Liver (tissue), 9 donors: ENCODE results near the gene TMEM129. TPM values are rescaled to one million over a fixed set of nuclear protein-coding genes. Genes with fewer than 3 reads are reported as not detected.

Experiments used
- DNase-seq: peaks from one replicate; pipeline ENCODE4 v3.0.0-alpha.2; 2017; ENCODE audit warnings: low spot score
- H3K27ac ChIP-seq, 2 donors: one replicate each; pipeline ENCODE4 v1.7.0; 2013; ENCODE audit warnings: inconsistent platforms in 2 of 2, low read length in 2 of 2, control low read depth in 1 of 2, low read depth in 1 of 2, mild to moderate bottlenecking in 1 of 2
- H3K27me3 ChIP-seq, 4 donors: one replicate each; pipeline versions ENCODE4 v1.6.1 to v1.7.0; 2013; ENCODE audit warnings: low read length in 3 of 4, inconsistent platforms in 1 of 4, mild to moderate bottlenecking in 1 of 4, moderate library complexity in 1 of 4; ENCODE audit not compliant: control insufficient read depth in 4 of 4, insufficient read depth in 4 of 4
- H3K36me3 ChIP-seq, 4 donors: one replicate each; pipeline versions ENCODE4 v1.6.1 to v1.7.0; 2013; ENCODE audit warnings: low read length in 3 of 4, mild to moderate bottlenecking in 3 of 4, low read depth in 1 of 4, moderate library complexity in 1 of 4; ENCODE audit not compliant: control insufficient read depth in 4 of 4, insufficient read depth in 3 of 4
- H3K4me1 ChIP-seq, 4 donors: one replicate each; pipeline versions ENCODE4 v1.6.1 to v1.7.0; 2013; ENCODE audit warnings: low read length in 3 of 4, mild to moderate bottlenecking in 3 of 4, moderate library complexity in 1 of 4; ENCODE audit not compliant: control insufficient read depth in 4 of 4, insufficient read depth in 4 of 4
- H3K4me3 ChIP-seq, 3 donors: one replicate each; pipeline versions ENCODE4 v1.6.1 to v1.7.0; 2013; ENCODE audit warnings: low read length in 3 of 3, control low read depth in 1 of 3, low read depth in 1 of 3, mild to moderate bottlenecking in 1 of 3
- H3K9ac ChIP-seq, 2 donors: one replicate each; pipeline ENCODE4 v1.7.0; 2013; ENCODE audit warnings: low read length in 2 of 2, mild to moderate bottlenecking in 2 of 2, moderate library complexity in 2 of 2, control low read depth in 1 of 2, low read depth in 1 of 2
- H3K9me3 ChIP-seq, 4 donors: one replicate each; pipeline versions ENCODE4 v1.6.1 to v1.7.0; 2013; ENCODE audit warnings: low read length in 3 of 4; ENCODE audit not compliant: control insufficient read depth in 4 of 4
- CTCF ChIP-seq: fragments of 150-350 bp; IDR thresholded peaks from 2 replicates; pipeline ENCODE4 v1.5.1; 2017; ENCODE audit warnings: improper control_type of control experiment, low read depth, low read length; ENCODE audit not compliant: missing input control
- EGR1 ChIP-seq, 2 donors: IDR thresholded peaks; 2 replicates each; pipeline ENCODE4 v1.6.1; 2016 to 2018; ENCODE audit warnings: antibody characterized with exemption in 2 of 2, low read depth in 2 of 2
- FOXA1 ChIP-seq: IDR thresholded peaks from 2 replicates; pipeline ENCODE4 v1.6.1; 2016; ENCODE audit warnings: antibody characterized with exemption
- FOXA2 ChIP-seq: IDR thresholded peaks from 2 replicates; pipeline ENCODE4 v1.6.1; 2016; ENCODE audit warnings: antibody characterized with exemption
- JUND ChIP-seq, 2 donors: IDR thresholded peaks; 2 replicates each; pipeline ENCODE4 v1.6.1; 2016; ENCODE audit warnings: antibody characterized with exemption in 2 of 2
- MAX ChIP-seq: IDR thresholded peaks from 2 replicates; pipeline ENCODE4 v1.6.1; 2016; ENCODE audit warnings: antibody characterized with exemption
- NR2F2 ChIP-seq: IDR thresholded peaks from 2 replicates; pipeline ENCODE4 v1.6.1; 2016; ENCODE audit warnings: antibody characterized with exemption
- RXRA ChIP-seq, 2 donors: IDR thresholded peaks; 2 replicates each; pipeline ENCODE4 v1.6.1; 2017 to 2018; ENCODE audit warnings: antibody characterized with exemption in 2 of 2, mild to moderate bottlenecking in 1 of 2
- SP1 ChIP-seq: IDR thresholded peaks from 2 replicates; pipeline ENCODE4 v1.6.1; 2018; ENCODE audit warnings: antibody characterized with exemption, mild to moderate bottlenecking
- TAF1 ChIP-seq: conservative IDR thresholded peaks from 2 replicates; pipeline ENCODE4 v1.6.1; 2016; ENCODE audit warnings: antibody characterized with exemption, mild to moderate bottlenecking
- YY1 ChIP-seq: IDR thresholded peaks from 2 replicates; pipeline ENCODE4 v1.6.1; 2016; ENCODE audit warnings: antibody characterized with exemption, mild to moderate bottlenecking
- WGBS: extraction: QIAGEN DNeasy Blood & Tissue Kit; methylation state at CpG from one replicate; pipeline ENCODE4 v1.1.7; 2013; 5-methylcytosine and 5-hydroxymethylcytosine counted together
- polyA plus RNA-seq, 2 donors: library from polyadenylated mRNA; stranded (reverse) in 1 of 2; unstranded in 1 of 2; fragments of 200-250 nt in 1 of 2; fragments of >200 nt in 1 of 2; fragmentation: Nextera tagmentation in 1 of 2; extraction: Ambion mirVana in 1 of 2; gene quantifications; one replicate each; pipeline versions ENCODE4 v1.2.1 to v1.2.3, GENCODE V29; 2013 to 2015
- total RNA-seq, 2 donors: library from RNA; depleted of rRNA; stranded (reverse); fragments of >200 nt; gene quantifications; one replicate each; pipeline ENCODE4 v1.2.3, GENCODE V29; 2014
- TF ChIP-seq, protein P1 (sequence below): IDR thresholded peaks from 2 replicates; pipeline ENCODE4 v1.6.1; 2016; ENCODE audit warnings: antibody characterized with exemption
- donor health status: healthy.
- donor health status: healthy.
- donor health status: healthy.
- donor health status: healthy.
- donor health status: healthy.

The TMEM129 gene
- total and polyA plus RNA-seq, 4 donors, result 12.2 to 37.0 (median 21.8) TPM

DNA sequence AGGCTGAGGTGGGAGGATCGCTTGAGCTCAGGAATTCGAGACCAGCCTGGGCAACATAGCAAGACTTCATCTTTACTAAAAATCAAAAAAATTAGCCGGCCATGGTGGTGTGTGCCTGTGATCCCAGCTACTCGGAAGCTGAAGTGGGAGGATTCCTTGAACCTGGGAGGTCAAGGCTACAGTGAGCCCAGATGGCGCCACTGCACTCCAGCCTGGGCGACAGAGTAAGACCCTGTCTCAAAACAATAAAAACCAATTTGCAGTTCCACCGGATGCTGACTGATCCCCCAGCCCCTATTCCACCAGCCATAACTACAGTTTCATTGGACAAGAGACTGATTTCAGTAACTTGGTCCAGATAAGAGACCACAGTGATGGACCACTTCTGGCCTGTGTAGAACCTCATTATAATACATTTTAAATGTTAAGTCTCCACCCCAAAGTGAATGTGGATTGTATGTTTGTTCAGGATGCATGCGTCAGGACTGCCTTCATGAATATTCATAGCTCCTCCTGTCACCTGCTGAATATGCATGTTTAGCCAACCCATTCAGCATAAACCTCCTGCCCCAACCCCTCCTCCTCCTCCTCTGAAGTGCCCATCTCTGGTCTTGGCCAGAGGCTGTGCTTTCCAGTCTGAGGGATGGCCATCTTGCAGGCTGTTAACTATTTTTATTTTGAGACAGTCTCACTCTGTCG is 6.7 kb downstream of the TMEM129 start:
- TF ChIP-seq MAX, result no peak
- TF ChIP-seq CTCF, result no peak
- no peak for TF ChIP-seq NR2F2
- TF ChIP-seq RXRA (IDR thresholded peaks at IDR 0.05), result no peak
- TF ChIP-seq EGR1 (IDR thresholded peaks at IDR 0.05; ENCODE audit: low read depth in 2 of 2), result no peak
- TF ChIP-seq TAF1, result no peak
- no peak for TF ChIP-seq YY1
- TF ChIP-seq, protein P1, sequence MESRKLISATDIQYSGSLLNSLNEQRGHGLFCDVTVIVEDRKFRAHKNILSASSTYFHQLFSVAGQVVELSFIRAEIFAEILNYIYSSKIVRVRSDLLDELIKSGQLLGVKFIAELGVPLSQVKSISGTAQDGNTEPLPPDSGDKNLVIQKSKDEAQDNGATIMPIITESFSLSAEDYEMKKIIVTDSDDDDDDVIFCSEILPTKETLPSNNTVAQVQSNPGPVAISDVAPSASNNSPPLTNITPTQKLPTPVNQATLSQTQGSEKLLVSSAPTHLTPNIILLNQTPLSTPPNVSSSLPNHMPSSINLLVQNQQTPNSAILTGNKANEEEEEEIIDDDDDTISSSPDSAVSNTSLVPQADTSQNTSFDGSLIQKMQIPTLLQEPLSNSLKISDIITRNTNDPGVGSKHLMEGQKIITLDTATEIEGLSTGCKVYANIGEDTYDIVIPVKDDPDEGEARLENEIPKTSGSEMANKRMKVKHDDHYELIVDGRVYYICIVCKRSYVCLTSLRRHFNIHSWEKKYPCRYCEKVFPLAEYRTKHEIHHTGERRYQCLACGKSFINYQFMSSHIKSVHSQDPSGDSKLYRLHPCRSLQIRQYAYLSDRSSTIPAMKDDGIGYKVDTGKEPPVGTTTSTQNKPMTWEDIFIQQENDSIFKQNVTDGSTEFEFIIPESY, result no peak
- no peak for TF ChIP-seq FOXA2
- WGBS, result 77% methylated on average over 9 of the region's 9 CpGs
- Histone ChIP-seq H3K4me3 (no peak overlapping the region), H3K27me3 (no peaks in the 10 kb centered on the region), H3K9ac (no peak overlapping the region), H3K36me3 (peaks cover 0 to 2% (median under 1%) of the 10 kb centered on the region in 4 donors), H3K9me3 (no peaks in the 10 kb centered on the region), H3K27ac (no peak overlapping the region), H3K4me1 (peaks cover 16 to 54% (median 39%) of the 10 kb centered on the region in 4 donors)
- DNase-seq, result no peak

DNA sequence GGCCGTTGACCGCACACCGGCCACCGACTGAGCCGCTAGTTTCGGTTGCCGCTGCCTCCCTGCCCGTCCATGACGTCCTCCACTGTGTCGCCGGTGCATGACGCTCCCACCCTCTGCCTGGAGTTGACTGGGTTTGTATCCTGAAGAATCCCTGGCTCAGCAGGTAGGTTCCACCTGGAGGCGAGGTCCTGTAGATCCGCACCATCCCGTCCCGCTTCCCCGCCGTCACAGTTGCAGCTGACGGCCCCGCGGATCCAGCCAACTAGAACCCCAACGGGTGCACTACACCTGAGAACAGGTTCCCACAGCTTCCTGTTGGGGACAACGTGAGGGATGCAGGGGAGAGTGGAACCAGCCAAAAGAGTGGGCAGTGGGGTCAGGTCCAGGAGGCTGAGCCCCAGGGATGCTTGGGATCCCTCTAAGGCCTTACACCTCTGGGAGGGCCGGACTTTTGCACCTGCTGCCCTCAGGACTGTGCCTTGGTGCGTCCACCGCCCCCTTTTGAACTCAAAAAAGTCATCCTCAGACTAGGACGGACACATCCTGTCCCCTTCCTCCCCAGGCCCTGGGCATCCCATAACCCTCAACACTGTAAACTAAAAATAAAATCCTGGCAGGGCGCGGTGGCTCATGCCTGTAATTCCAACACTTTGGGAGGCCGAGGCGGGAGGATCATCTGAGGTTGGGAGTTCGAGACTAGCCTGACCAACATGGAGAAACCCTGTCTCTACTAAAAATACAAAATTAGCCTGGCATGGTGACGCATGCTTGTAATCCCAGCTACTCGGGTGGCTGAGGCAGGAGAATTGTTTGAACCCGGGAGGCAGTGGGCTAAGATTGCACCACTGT is 7.9 kb downstream of the TMEM129 start:
- Histone ChIP-seq H3K36me3 (peaks cover 0 to 2% (median under 1%) of the 10 kb centered on the region in 4 donors), H3K9ac (peak overlapping the region; percentile 64 to 73), H3K9me3 (no peaks in the 10 kb centered on the region), H3K27ac (peak overlapping the region; percentile 96 to 100), H3K27me3 (no peaks in the 10 kb centered on the region), H3K4me1 (peaks cover 12 to 42% (median 29%) of the 10 kb centered on the region in 4 donors), H3K4me3 (peak overlapping the region; percentile 79 to 94 (median 87))
- 22% methylated on average over 35 of the region's 35 CpGs for WGBS
- TF ChIP-seq RXRA (IDR thresholded peaks at IDR 0.05) (no peak), NR2F2 (no peak), JUND (IDR thresholded peaks at IDR 0.05) (no peak), TAF1 (no peak), FOXA1 (no peak), CTCF (no peak), MAX (no peak), SP1 (no peak)
- TF ChIP-seq, protein P1, result no peak
- DNase-seq, result no peak
